ENCODE results near the gene PVR.

Gene PVR

GRCh38 chr19:44634785-44635184, 8.9 kb upstream of the PVR start:
- no peak for TF ChIP-seq SPI1 (IDR thresholded peaks at IDR 0.05; ENCODE audit: borderline replicate concordance, low read depth)
- no peak for TF ChIP-seq REST (IDR thresholded peaks at IDR 0.05; ENCODE audit: insufficient replicate concordance, low read depth)
- TF ChIP-seq POLR2AphosphoS5 (IDR thresholded peaks at IDR 0.05; ENCODE audit: low read depth), result no peak
- no peak for TF ChIP-seq GABPA (IDR thresholded peaks at IDR 0.05; ENCODE audit: low read depth)
- TF ChIP-seq CTCF (IDR thresholded peaks at IDR 0.05; ENCODE audit: insufficient read depth, low read length), result no peak
- DNase-seq (ENCODE audit: low read depth in 1 of 2, low spot score in 1 of 2), result no peak

GRCh38 chr19:44635581-44636438, 7.9 kb upstream of the PVR start:
- no peak overlapping the region for H3K4me3 ChIP-seq (replicated peaks; ENCODE audit: insufficient read depth, low read length)
- H3K27me3 ChIP-seq (ENCODE audit: insufficient read depth, poor library complexity, severe bottlenecking), result no peaks in the 10 kb centered on the region
- peak in 1 of 2 experiments; percentile 86 for DNase-seq (ENCODE audit: low read depth in 1 of 2, low spot score in 1 of 2)
- no peak for TF ChIP-seq REST (IDR thresholded peaks at IDR 0.05; ENCODE audit: insufficient replicate concordance, low read depth)
- peak; percentile 50; the same call in 1 of the 2 replicates for TF ChIP-seq SPI1 (IDR thresholded peaks at IDR 0.05; ENCODE audit: borderline replicate concordance, low read depth)
- TF ChIP-seq POLR2AphosphoS5 (IDR thresholded peaks at IDR 0.05; ENCODE audit: low read depth), result peak; percentile 63
- H3K27ac ChIP-seq (replicated peaks), result peak overlapping the region; percentile 45

More at GRCh38 chr19:44634785-44635184, 8.9 kb upstream of the PVR start:
- Histone ChIP-seq H3K4me3 (replicated peaks; ENCODE audit: insufficient read depth, low read length) (no peak overlapping the region), H3K27me3 (ENCODE audit: insufficient read depth, poor library complexity, severe bottlenecking) (no peaks in the 10 kb centered on the region), H3K27ac (replicated peaks) (no peak overlapping the region)

- H3K27me3 ChIP-seq (ENCODE audit: insufficient read depth, poor library complexity, severe bottlenecking), result no peaks in the 10 kb centered on the region
- TF ChIP-seq POLR2AphosphoS5 (IDR thresholded peaks at IDR 0.05; ENCODE audit: low read depth), result no peak
- H3K27ac ChIP-seq (replicated peaks), result peak overlapping the region; percentile 45
- H3K4me3 ChIP-seq (replicated peaks; ENCODE audit: insufficient read depth, low read length), result no peak overlapping the region
- DNase-seq (ENCODE audit: low read depth in 1 of 2, low spot score in 1 of 2), result peak in 1 of 2 experiments; percentile 24
These were observed 7.0 kb upstream of the PVR start for GRCh38 chr19:44636439-44637389.

GRCh38 chr19:44637390-44637764, 6.3 kb upstream of the PVR start:
- DNase-seq (ENCODE audit: low read depth in 1 of 2, low spot score in 1 of 2), result no peak
- Histone ChIP-seq H3K4me3 (replicated peaks; ENCODE audit: insufficient read depth, low read length) (no peak overlapping the region), H3K27ac (replicated peaks) (no peak overlapping the region), H3K27me3 (ENCODE audit: insufficient read depth, poor library complexity, severe bottlenecking) (no peaks in the 10 kb centered on the region)
- no peak for TF ChIP-seq SPI1 (IDR thresholded peaks at IDR 0.05; ENCODE audit: borderline replicate concordance, low read depth)
- no peak for TF ChIP-seq CTCF (IDR thresholded peaks at IDR 0.05; ENCODE audit: insufficient read depth, low read length)
- TF ChIP-seq POLR2AphosphoS5 (IDR thresholded peaks at IDR 0.05; ENCODE audit: low read depth), result no peak
- TF ChIP-seq GABPA (IDR thresholded peaks at IDR 0.05; ENCODE audit: low read depth), result no peak
- TF ChIP-seq REST (IDR thresholded peaks at IDR 0.05; ENCODE audit: insufficient replicate concordance, low read depth), result no peak
